Cardiac fibroblast (primary cell): ENCODE results near the gene RAB11FIP4.

Source experiments
- DNase-seq, 2 donors: peaks; one replicate each; pipeline versions ENCODE4 v3.0.0 to v3.0.0-alpha.2; 2010; ENCODE audit warnings: low read depth in 2 of 2
- H3K4me3 ChIP-seq, 2 donors: replicated peaks in 1 of 2; 1 replicate in 1 of 2; 2 replicates in 1 of 2; pipeline ENCODE4 v1.5.1; 2011; ENCODE audit warnings: low read depth in 2 of 2, low read length in 2 of 2, mild to moderate bottlenecking in 2 of 2, moderate library complexity in 1 of 2
- CTCF ChIP-seq: IDR thresholded peaks from one replicate; pipeline ENCODE4 v1.5.1; 2011; ENCODE audit warnings: low read depth, mild to moderate bottlenecking, low read length, inconsistent platforms

Gene RAB11FIP4

DNA sequence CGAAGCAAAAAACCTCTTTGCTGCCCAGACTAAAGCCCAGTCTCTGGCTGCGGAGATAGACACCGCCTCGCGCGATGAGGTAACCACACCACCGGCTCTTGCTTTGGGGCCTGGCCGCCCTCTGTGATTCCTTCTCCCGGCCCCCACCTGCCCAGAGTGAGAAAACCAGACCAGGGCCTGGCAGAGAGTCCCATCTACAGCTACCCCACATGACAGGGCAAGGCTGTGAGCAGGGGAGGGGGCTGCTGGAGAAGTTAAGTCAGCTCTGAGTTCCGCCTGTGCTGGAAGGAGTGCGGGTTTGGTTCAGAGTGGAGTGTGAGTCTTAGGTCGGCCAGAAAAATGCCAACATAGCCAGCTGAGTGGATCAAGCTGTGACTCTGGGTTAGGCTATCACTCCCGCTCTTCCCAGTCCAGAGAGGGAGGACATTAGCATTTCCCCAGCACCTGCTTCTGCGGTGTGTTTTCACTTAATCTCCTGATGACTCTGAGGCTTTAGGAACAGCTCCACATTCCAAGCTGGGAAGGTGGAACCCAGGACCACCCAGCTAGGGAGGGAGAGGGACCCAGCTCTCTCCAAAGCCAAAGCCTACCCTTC lies 139.0 kb downstream of the RAB11FIP4 start:
- peak in 1 of 2 donors; percentile 40 for DNase-seq
- no peak overlapping the region for H3K4me3 ChIP-seq
- TF ChIP-seq CTCF: no peak

DNA sequence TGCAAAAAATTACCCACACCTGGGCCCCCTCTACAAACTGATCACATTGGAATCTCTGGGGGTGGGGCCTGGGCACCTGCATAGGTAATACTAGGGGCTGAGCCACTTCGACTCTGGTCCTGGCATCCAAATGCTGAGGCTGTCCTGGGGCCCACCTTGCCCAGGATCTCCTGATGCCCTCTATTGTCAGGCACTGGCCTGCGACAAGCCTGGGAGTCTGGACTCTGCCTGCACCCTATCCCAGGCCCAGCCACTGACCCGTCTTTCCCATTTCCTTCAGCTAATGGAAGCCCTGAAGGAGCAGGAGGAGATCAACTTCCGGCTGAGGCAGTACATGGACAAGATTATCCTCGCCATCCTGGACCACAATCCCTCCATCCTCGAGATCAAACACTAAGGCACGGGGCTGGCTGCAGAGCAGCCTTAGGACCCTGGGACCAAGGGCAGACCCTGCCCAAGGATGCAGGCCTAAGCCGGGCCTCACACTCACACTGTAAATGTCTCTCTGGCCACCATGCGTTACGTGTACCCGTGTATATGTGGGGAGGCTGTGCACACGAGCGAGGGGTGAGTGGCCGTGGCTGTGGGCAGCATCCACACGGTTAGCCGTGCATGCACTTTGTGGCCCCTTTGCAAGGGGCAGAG lies 140.0 kb downstream of the RAB11FIP4 start:
- no peak for DNase-seq
- TF ChIP-seq CTCF: no peak

DNA sequence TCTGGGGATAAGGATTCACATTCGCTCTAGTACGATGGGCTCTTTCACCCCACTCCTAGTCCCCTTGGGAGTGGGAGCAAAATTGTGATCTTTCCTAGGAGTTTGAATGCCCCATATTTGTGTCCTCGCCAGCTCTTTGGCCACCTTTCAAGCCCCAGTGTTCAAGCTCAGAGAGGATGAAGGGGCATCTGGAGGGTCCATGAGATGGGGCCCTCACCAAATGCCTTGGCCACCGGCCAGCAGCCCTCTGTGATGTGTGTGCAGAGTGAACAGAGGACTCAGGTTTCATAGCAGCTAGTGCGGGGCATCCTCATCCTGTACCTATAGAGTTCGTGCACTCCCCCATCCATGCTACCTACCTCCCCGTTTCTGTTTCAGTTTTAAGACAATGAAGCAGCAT lies 140.6 kb downstream of the RAB11FIP4 start:
- no peak overlapping the region for H3K4me3 ChIP-seq
- no peak for DNase-seq
- no peak for TF ChIP-seq CTCF

More for the DNA sequence above, 140.0 kb downstream of the RAB11FIP4 start:
- H3K4me3 ChIP-seq: no peak overlapping the region

DNA sequence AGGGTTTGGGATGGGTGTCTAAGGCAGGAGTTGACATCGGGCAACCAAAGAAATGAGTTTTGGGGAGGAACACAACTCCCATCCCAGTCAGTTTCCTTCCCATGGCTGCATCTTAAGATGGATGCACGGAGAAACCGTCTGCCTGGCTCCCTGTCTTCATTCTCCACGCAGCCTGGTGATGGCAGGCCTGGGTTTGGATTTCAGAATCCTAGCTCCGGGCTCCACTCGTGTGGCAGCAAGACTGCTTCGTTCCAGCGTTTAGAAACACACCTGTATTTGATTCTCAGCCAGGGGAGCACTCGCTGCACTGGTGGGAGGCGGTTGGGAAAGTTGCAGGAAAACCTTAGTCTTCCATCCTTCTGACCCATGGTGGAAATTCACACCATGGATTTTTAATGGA lies 141.1 kb downstream of the RAB11FIP4 start:
- DNase-seq: no peak
- no peak overlapping the region for H3K4me3 ChIP-seq
- TF ChIP-seq CTCF: no peak

DNA sequence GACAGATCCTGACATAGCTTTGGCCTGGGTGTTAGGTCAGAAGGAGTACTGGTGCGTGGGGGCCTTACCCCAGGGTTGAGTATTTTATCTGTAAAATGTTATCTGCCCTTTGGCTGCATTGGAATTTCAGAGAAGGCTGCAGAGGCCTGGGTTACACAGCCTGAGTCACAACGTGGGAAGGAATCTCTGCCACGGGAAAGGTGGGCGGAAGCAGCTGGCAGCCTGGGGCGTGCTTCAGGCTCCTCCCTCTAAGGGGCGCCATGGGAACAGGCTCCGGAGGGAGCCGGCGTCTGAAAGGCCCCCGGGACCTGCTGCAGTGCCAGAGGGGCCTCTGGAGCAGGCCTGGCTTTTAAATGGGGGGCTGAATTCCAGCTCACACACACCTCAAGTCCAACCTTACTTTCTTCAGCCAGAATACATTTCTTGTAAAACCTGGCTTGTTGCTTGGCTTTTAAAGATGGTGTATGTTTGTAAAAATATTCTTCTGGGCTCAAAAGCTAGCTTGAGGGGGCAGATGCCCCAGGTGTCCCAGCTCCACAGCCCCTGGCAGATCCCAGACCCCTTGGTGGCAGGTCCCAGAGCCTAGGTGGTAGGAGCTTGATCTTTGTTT lies 142.2 kb downstream of the RAB11FIP4 start:
- TF ChIP-seq CTCF: no peak
- DNase-seq: peak; percentile 76 to 77
- no peak overlapping the region for H3K4me3 ChIP-seq

- TF ChIP-seq CTCF: no peak
- peak in 1 of 2 donors; percentile 43 for DNase-seq
- no peak overlapping the region for H3K4me3 ChIP-seq
Measured at GRCh38 chr17:31534223-31534888, 142.9 kb downstream of the RAB11FIP4 start.
